Gastrocnemius medialis (tissue), 4 donors: ENCODE measurements around the gene GTSE1.

ENCODE experiments used
- CTCF ChIP-seq, 5 experiments: fragments of 450-650 bp in 3 of 5; fragments of 200-600 bp in 2 of 5; sonication (generic) in 2 of 5; IDR thresholded peaks in 4 of 5; conservative IDR thresholded peaks in 1 of 5; 1 replicate in 4 of 5; 2 replicates in 1 of 5; pipeline ENCODE4 v1.5.1; 2016 to 2019; ENCODE audit warnings: antibody characterized with exemption in 5 of 5, mild to moderate bottlenecking in 3 of 5, moderate library complexity in 3 of 5
- POLR2A ChIP-seq, 2 donors: fragments of 450-650 bp; IDR thresholded peaks; one replicate each; pipeline ENCODE4 v1.6.1; 2017; ENCODE audit warnings: antibody characterized with exemption in 2 of 2, mild to moderate bottlenecking in 2 of 2, moderate library complexity in 2 of 2

DNA sequence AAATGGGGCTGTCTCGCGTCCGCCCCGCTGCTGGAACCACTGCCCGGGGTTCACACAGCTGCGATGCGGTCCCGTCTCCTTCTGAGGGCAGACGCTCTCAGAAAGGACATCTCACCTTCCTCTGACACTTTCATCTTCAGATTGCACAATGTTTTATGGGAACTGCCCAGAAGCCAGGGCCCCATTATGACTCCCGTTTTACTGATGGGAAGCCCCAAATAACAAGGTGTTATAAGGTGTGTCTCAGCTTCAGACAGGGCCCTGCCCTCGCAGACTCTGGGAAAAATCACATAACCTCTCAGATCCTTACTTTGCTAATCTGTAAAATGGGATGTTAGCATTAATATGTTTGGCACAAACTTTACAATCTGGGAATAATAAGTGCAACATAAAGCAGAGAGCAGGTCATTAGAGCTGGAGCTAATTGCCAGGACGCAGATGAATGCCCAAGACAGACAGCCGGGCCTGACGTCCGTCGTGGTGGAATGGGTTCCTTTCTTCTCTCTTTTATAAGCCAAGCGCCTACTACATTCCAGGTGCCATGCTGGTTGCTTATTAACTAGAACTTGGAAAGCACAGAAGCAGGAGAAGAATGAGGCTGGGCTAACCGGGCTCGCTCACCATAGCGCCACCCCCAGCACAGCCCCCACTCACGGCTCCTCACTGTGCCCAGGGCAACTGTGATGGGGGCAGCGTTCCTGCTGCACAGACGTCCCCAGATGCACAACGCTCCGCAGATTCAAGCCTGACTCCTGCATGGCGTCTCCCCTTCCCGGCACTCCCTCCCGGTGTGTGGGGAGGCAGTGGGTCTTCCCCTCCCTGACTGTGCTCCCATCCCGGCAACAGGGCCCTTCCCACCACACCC, 82.6 kb downstream of the GTSE1 start:
- TF ChIP-seq POLR2A (IDR thresholded peaks at IDR 0.05) (no peak), CTCF (IDR thresholded peaks at IDR 0.05 in 4 of 5, conservative IDR thresholded peaks at IDR 0.05 in 1 of 5) (no peak)
